SK-N-SH treated with all-trans-retinoic acid at 6 μM for 48 hours (cell line): ENCODE measurements around the gene MMP19.
A peak's percentile ranks its signal among the peaks of the same experiment; 100 is the strongest.

ENCODE experiments used
- ATAC-seq: fragments of 200-7000 bp; cut with Tn5 transposase; 3 replicates; pipeline ENCODE4 v1.9.1; 2020; ENCODE audit warnings: mild to moderate bottlenecking, moderate library complexity
- ARNTL ChIP-seq: fragments of 450-650 bp; formaldehyde crosslinking; IDR thresholded peaks from 2 replicates; pipeline ENCODE4 v1.5.0; 2020; ENCODE audit warnings: low read depth, mild to moderate bottlenecking, moderate library complexity, borderline replicate concordance
- BACH2 ChIP-seq: fragments of 250-450 bp; sonication (Bioruptor Pico); IDR thresholded peaks from 2 replicates; pipeline ENCODE4 v1.9.0; 2021; ENCODE audit warnings: mild to moderate bottlenecking, borderline replicate concordance
- CSDC2 ChIP-seq: fragments of 250-450 bp; sonication (Bioruptor Pico); IDR thresholded peaks from 2 replicates; pipeline ENCODE4 v1.5.0; 2020; ENCODE audit warnings: mild to moderate bottlenecking, moderate library complexity
- GLIS3 ChIP-seq: fragments of 250-450 bp; sonication (Bioruptor Pico); IDR thresholded peaks from 2 replicates; pipeline ENCODE4 v1.5.0; 2020; ENCODE audit warnings: mild to moderate bottlenecking, moderate library complexity
- ISL1 ChIP-seq: fragments of 250-450 bp; sonication (Bioruptor Pico); IDR thresholded peaks from 2 replicates; pipeline ENCODE4 v2.1.2; 2022; ENCODE audit warnings: mild to moderate bottlenecking, moderate library complexity
- OSR1 ChIP-seq: fragments of 250-450 bp; sonication (Bioruptor Pico); IDR thresholded peaks from 2 replicates; pipeline ENCODE4 v1.8.0; 2022; ENCODE audit warnings: moderate library complexity, mild to moderate bottlenecking, inconsistent platforms
- PPARA ChIP-seq: fragments of 250-450 bp; sonication (Bioruptor Pico); IDR thresholded peaks from 2 replicates; pipeline ENCODE4 v1.5.0; 2020; ENCODE audit warnings: mild to moderate bottlenecking, borderline replicate concordance
- RARB ChIP-seq: fragments of 250-450 bp; sonication (Bioruptor Pico); IDR thresholded peaks from 2 replicates; pipeline ENCODE4 v1.8.0; 2021; ENCODE audit warnings: mild to moderate bottlenecking, moderate library complexity
- SNAI2 ChIP-seq: fragments of 250-450 bp; sonication (Bioruptor Pico); IDR thresholded peaks from 2 replicates; pipeline ENCODE4 v1.5.0; 2020; ENCODE audit warnings: mild to moderate bottlenecking, moderate library complexity
- TCF4 ChIP-seq: fragments of 250-450 bp; sonication (Bioruptor Pico); IDR thresholded peaks from 2 replicates; pipeline ENCODE4 v1.8.0; 2021; ENCODE audit warnings: mild to moderate bottlenecking, moderate library complexity, borderline replicate concordance
- TOX ChIP-seq: fragments of 250-450 bp; sonication (Bioruptor Pico); IDR thresholded peaks from 2 replicates; pipeline ENCODE4 v1.8.0; 2021; ENCODE audit warnings: mild to moderate bottlenecking, moderate library complexity, borderline replicate concordance
- ZC3H10 ChIP-seq: fragments of 250-450 bp; sonication (Bioruptor Pico); IDR thresholded peaks from 2 replicates; pipeline ENCODE4 v1.5.1; 2021; ENCODE audit warnings: mild to moderate bottlenecking, moderate library complexity
- ZFP30 ChIP-seq: fragments of 450-650 bp; formaldehyde crosslinking; IDR thresholded peaks from 2 replicates; pipeline ENCODE4 v1.5.0; 2022; ENCODE audit warnings: mild to moderate bottlenecking, moderate library complexity
- ZNF565 ChIP-seq: fragments of 450-650 bp; formaldehyde crosslinking; conservative IDR thresholded peaks from 2 replicates; pipeline ENCODE4 v1.5.0; 2020; ENCODE audit warnings: low read depth, mild to moderate bottlenecking, moderate library complexity
- TF ChIP-seq, protein P1 (sequence below): fragments of 250-450 bp; sonication (Bioruptor Pico); IDR thresholded peaks from 2 replicates; pipeline ENCODE4 v1.5.1; 2021; ENCODE audit warnings: mild to moderate bottlenecking, moderate library complexity
- TF ChIP-seq, protein P2 (sequence below): fragments of 250-450 bp; sonication (Bioruptor Pico); IDR thresholded peaks from 2 replicates; pipeline ENCODE4 v1.5.0; 2020; ENCODE audit warnings: mild to moderate bottlenecking, moderate library complexity
- TF ChIP-seq, protein P3 (sequence below): fragments of 250-450 bp; sonication (Bioruptor Pico); IDR thresholded peaks from 2 replicates; pipeline ENCODE4 v1.8.0; 2020; ENCODE audit warnings: mild to moderate bottlenecking, moderate library complexity, borderline replicate concordance
- TF ChIP-seq, protein P4 (sequence below): fragments of 250-450 bp; sonication (Bioruptor Pico); IDR thresholded peaks from 2 replicates; pipeline ENCODE4 v1.8.0; 2021; ENCODE audit warnings: low read depth, mild to moderate bottlenecking, moderate library complexity, borderline replicate concordance

The MMP19 gene

DNA sequence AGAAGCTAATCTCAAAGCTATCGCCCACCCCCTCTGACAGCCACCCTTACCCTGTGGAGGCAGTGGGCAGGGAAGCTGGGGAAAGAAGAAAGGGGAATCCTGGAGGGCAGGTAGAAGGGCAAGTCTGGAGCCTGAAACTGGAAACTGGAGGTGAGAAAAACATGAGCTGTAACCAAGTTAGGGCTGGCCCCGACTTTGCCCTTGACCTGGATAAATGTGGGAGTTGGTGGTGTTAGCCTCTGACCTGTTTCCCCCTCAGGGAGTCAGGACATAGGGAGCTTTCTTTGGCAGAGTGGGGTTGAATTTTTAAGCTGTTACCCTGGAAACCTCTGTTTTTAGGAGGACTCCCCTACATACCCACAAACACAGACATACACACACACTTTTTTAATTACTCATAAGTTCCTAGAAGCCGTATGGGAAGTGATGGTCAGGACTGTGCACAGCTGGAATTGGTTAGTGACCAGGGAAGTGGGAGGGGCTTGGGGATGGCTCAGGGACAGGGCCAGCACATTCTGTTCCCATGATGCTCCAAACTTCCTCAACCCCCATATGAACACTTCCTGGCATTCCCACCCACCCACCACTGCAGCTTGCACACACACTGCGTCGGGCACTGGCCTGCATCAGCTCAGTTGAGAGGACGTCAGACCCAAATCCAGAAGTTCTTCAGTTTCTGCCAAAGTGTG is 5.0 kb upstream of the MMP19 start:
- TF ChIP-seq OSR1 (CRISPR knock-in tag): no peak
- TF ChIP-seq RARB (CRISPR knock-in tag): no peak
- TF ChIP-seq TOX: no peak
- peak; percentile 89 for TF ChIP-seq TCF4
- no peak for TF ChIP-seq ZC3H10
- TF ChIP-seq, all 23 proteins: peak for 1
- peak; percentile 97 for ATAC-seq

DNA sequence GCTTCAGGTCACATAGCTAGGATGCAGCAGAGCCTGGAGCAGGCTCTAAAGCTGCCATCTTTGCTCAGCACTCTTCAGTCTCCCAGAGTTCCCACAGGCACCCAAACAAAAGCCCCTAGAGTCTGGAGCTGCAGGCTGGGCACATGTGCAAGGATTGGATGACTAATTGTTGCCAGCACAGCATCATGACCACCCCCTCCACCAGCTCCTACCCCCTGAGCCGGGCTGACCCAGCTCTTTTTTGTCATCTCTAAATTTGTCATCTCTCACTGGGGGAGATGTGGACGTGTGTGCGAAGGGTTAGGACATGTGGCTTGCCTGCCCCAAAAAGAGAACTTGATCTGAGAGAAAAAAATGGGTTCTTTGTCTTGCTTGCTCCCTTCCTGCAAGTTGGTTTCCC is 4.3 kb upstream of the MMP19 start:
- ATAC-seq: peak; percentile 30

DNA sequence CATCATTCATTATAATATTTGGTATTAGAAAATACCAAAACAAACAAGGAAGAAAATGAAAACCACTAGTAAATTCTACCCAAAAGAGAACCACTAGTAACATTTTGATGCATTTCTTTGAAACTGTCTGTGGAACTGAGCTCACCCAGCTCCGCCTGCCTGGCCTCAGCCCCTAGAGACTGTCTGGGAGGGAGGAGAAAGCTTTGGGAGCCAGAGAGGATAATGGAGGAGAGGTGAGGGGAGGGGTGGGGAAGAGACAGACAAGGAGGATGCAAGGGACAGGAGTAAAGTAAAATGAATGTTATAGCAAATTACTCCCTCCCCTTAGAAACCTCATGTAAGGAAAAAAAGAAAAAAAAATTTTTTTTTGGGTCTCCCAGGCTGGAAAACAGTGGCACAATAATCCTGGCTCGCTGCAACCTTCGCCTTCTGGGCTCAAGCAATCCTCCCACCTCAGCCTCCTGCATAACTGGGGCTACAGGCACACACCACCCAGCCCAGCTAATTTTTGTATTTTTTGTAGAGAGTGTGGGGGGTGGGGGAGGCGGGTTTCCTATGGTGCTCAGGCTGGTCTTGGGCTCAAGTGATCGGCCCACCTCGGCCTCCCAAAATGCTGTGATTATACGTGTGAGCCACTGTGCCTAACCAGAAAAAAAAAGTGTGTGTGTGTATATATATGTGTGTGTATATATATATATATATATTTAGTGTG is 3.2 kb upstream of the MMP19 start:
- no peak for ATAC-seq
- TF ChIP-seq CSDC2 (no peak), PPARA (CRISPR knock-in tag) (no peak), ISL1 (CRISPR knock-in tag) (no peak), TOX (no peak), ZNF565 (CRISPR knock-in tag) (no peak), ZFP30 (CRISPR knock-in tag) (no peak), SNAI2 (no peak), RARB (CRISPR knock-in tag) (no peak), OSR1 (CRISPR knock-in tag) (no peak), ARNTL (CRISPR knock-in tag) (no peak), TCF4 (no peak)
- TF ChIP-seq, protein P1, sequence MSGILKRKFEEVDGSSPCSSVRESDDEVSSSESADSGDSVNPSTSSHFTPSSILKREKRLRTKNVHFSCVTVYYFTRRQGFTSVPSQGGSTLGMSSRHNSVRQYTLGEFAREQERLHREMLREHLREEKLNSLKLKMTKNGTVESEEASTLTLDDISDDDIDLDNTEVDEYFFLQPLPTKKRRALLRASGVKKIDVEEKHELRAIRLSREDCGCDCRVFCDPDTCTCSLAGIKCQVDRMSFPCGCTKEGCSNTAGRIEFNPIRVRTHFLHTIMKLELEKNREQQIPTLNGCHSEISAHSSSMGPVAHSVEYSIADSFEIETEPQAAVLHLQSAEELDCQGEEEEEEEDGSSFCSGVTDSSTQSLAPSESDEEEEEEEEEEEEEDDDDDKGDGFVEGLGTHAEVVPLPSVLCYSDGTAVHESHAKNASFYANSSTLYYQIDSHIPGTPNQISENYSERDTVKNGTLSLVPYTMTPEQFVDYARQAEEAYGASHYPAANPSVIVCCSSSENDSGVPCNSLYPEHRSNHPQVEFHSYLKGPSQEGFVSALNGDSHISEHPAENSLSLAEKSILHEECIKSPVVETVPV (CRISPR knock-in tag): no peak
- TF ChIP-seq, protein P2, sequence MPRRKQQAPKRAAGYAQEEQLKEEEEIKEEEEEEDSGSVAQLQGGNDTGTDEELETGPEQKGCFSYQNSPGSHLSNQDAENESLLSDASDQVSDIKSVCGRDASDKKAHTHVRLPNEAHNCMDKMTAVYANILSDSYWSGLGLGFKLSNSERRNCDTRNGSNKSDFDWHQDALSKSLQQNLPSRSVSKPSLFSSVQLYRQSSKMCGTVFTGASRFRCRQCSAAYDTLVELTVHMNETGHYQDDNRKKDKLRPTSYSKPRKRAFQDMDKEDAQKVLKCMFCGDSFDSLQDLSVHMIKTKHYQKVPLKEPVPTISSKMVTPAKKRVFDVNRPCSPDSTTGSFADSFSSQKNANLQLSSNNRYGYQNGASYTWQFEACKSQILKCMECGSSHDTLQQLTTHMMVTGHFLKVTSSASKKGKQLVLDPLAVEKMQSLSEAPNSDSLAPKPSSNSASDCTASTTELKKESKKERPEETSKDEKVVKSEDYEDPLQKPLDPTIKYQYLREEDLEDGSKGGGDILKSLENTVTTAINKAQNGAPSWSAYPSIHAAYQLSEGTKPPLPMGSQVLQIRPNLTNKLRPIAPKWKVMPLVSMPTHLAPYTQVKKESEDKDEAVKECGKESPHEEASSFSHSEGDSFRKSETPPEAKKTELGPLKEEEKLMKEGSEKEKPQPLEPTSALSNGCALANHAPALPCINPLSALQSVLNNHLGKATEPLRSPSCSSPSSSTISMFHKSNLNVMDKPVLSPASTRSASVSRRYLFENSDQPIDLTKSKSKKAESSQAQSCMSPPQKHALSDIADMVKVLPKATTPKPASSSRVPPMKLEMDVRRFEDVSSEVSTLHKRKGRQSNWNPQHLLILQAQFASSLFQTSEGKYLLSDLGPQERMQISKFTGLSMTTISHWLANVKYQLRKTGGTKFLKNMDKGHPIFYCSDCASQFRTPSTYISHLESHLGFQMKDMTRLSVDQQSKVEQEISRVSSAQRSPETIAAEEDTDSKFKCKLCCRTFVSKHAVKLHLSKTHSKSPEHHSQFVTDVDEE (CRISPR knock-in tag): no peak
- TF ChIP-seq, protein P3, sequence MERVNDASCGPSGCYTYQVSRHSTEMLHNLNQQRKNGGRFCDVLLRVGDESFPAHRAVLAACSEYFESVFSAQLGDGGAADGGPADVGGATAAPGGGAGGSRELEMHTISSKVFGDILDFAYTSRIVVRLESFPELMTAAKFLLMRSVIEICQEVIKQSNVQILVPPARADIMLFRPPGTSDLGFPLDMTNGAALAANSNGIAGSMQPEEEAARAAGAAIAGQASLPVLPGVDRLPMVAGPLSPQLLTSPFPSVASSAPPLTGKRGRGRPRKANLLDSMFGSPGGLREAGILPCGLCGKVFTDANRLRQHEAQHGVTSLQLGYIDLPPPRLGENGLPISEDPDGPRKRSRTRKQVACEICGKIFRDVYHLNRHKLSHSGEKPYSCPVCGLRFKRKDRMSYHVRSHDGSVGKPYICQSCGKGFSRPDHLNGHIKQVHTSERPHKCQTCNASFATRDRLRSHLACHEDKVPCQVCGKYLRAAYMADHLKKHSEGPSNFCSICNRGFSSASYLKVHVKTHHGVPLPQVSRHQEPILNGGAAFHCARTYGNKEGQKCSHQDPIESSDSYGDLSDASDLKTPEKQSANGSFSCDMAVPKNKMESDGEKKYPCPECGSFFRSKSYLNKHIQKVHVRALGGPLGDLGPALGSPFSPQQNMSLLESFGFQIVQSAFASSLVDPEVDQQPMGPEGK (CRISPR knock-in tag): no peak
- TF ChIP-seq, protein P4, sequence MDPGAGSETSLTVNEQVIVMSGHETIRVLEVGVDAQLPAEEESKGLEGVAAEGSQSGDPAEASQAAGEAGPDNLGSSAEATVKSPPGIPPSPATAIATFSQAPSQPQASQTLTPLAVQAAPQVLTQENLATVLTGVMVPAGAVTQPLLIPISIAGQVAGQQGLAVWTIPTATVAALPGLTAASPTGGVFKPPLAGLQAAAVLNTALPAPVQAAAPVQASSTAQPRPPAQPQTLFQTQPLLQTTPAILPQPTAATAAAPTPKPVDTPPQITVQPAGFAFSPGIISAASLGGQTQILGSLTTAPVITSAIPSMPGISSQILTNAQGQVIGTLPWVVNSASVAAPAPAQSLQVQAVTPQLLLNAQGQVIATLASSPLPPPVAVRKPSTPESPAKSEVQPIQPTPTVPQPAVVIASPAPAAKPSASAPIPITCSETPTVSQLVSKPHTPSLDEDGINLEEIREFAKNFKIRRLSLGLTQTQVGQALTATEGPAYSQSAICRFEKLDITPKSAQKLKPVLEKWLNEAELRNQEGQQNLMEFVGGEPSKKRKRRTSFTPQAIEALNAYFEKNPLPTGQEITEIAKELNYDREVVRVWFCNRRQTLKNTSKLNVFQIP (CRISPR knock-in tag): no peak

More for the DNA sequence above, 4.3 kb upstream of the MMP19 start:
- TF ChIP-seq CSDC2 (no peak), RARB (CRISPR knock-in tag) (no peak), GLIS3 (CRISPR knock-in tag) (no peak), ZFP30 (CRISPR knock-in tag) (no peak), BACH2 (CRISPR knock-in tag) (no peak), TCF4 (no peak), ISL1 (CRISPR knock-in tag) (no peak), PPARA (CRISPR knock-in tag) (no peak)
- TF ChIP-seq, protein P3 (CRISPR knock-in tag): no peak
- TF ChIP-seq, protein P2 (CRISPR knock-in tag): no peak
